Activated CD4-positive, alpha-beta T cell treated with anti-CD3 and anti-CD28 coated beads, Interleukin-2, amount 10 ng/mL, durations not matched to agents 7 days and 5 days (primary cell): ENCODE measurements around the gene ABCC2. TPM values are rescaled to one million over a fixed set of nuclear protein-coding genes. Genes with fewer than 3 reads are reported as not detected.
A peak's percentile ranks its signal among the peaks of the same experiment; 100 is the strongest.
"Not testable (repeated sequence)": the region's sequence is repeated elsewhere in the genome, so short reads cannot be mapped to it uniquely, and the experiment has no call there.

ENCODE experiments used
- CTCF ChIA-PET: fragments of 350-600 bp; sonication (Branson Sonifier 250); formaldehyde crosslinking; loops from one replicate; lab custom pipeline; 2021; ENCODE audit warnings: antibody characterized with exemption; lab: Charles Lee
- POLR2A ChIA-PET: fragments of 350-600 bp; sonication (Branson Sonifier 250); formaldehyde crosslinking; loops from one replicate; lab custom pipeline; 2021; ENCODE audit warnings: antibody characterized with exemption; lab: Charles Lee
- DNase-seq: peaks from one replicate; pipeline ENCODE4 v3.0.0-alpha.2; 2020
- H3K27ac Mint-ChIP-seq: one replicate; pipeline ENCODE4 v1.8.0; 2021; ENCODE audit warnings: mild to moderate bottlenecking, moderate library complexity, mixed read lengths
- H3K27me3 Mint-ChIP-seq: one replicate; pipeline ENCODE4 v1.8.0; 2021; ENCODE audit warnings: mixed read lengths
- H3K36me3 Mint-ChIP-seq: one replicate; pipeline ENCODE4 v1.8.0; 2021; ENCODE audit warnings: low read depth, mixed read lengths
- H3K4me1 Mint-ChIP-seq: one replicate; pipeline ENCODE4 v1.8.0; 2021; ENCODE audit warnings: mixed read lengths
- H3K4me3 Mint-ChIP-seq: one replicate; pipeline ENCODE4 v1.8.0; 2021; ENCODE audit warnings: mild to moderate bottlenecking, moderate library complexity, mixed read lengths
- H3K9me3 Mint-ChIP-seq: one replicate; pipeline ENCODE4 v1.8.0; 2021; ENCODE audit warnings: mixed read lengths
- total RNA-seq, 2 experiments: library from RNA; stranded (reverse); gene quantifications; one replicate each; pipeline ENCODE4 v1.2.3, GENCODE V29; 2021

Gene ABCC2
- total RNA-seq, 2 experiments from 2014 or later = 1.0 to 1.3 TPM

DNA sequence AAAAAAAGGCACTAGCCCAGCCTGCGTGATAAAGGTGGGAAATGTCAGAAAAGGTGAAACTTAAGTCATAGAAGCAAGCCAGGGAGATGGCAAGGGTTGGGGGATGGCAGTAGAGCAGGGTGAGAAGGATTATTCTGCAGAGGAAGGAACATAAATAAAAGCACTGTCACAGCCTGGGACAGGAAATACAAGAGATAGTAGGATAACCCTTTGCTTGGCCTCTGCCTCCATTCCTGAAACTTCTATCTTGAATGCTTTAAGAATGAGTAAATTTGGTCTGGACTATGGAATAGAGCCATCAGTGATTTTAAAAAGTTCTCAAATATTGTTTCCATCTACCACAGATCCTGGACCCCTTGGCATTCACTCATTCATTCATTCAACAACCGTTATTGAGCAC lies 50.0 kb downstream of the ABCC2 start:
- Mint-ChIP-seq H3K36me3 (no peaks in the 10 kb centered on the region), H3K4me3 (no peak overlapping the region), H3K27me3 (peaks cover 2% of the 10 kb centered on the region), H3K9me3 (peaks cover 11% of the 10 kb centered on the region), H3K4me1 (peaks cover 12% of the 10 kb centered on the region), H3K27ac (no peak overlapping the region)
- ChIA-PET CTCF (interaction anchor here (1.5 kb wide), 1 partner anchor 14 kb away, joined by 3 read pairs; no protein-coding TSS in a partner anchor), POLR2A (no interaction called here)
- DNase-seq = no peak

DNA sequence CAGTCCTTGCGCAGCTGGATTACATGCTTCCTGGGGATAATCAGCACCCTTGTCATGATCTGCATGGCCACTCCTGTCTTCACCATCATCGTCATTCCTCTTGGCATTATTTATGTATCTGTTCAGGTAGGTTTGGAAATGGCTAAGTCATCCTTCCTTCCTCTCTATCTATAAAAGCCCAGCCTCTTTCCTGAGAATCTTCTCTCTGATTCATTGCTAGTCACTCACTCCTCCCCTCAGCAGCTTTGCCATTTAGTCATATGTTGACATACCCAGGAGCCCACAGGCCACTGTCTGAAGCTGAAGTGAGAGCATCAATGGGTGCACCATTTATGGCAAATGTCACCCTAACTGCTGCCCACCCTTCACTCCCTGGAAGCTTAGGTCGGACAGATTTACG lies 52.0 kb downstream of the ABCC2 start:
- Mint-ChIP-seq H3K27ac (no peak overlapping the region), H3K9me3 (no peaks in the 10 kb centered on the region), H3K4me3 (no peak overlapping the region), H3K4me1 (no peaks in the 10 kb centered on the region), H3K27me3 (peaks cover 2% of the 10 kb centered on the region), H3K36me3 (no peaks in the 10 kb centered on the region)
- ChIA-PET POLR2A (no interaction called here), CTCF (interaction anchor here (0.7 to 0.9 kb wide), 2 partner anchors 11 to 19 kb away, joined by 3 to 4 read pairs; no protein-coding TSS in a partner anchor)
- no peak for DNase-seq

DNA sequence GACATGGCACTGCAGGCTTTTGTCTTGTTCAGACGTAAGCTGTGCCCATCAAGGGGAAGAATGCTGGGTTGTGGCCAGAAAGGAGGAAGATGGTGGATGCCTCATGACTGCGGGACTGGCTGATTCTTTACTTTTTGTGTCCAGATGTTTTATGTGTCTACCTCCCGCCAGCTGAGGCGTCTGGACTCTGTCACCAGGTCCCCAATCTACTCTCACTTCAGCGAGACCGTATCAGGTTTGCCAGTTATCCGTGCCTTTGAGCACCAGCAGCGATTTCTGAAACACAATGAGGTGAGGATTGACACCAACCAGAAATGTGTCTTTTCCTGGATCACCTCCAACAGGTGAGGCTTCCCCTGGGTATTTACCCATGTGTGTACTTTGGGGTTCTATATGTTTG lies 53.5 kb downstream of the ABCC2 start:
- Mint-ChIP-seq H3K4me3 (no peak overlapping the region), H3K27ac (no peak overlapping the region), H3K36me3 (no peaks in the 10 kb centered on the region), H3K27me3 (no peaks in the 10 kb centered on the region), H3K4me1 (no peaks in the 10 kb centered on the region), H3K9me3 (no peaks in the 10 kb centered on the region)
- POLR2A ChIA-PET = no interaction called here
- CTCF ChIA-PET = interaction anchor here (1.1 to 1.5 kb wide), 2 partner anchors 10 to 424 kb away, joined by 3 to 7 read pairs; no protein-coding TSS in a partner anchor
- no peak for DNase-seq

DNA sequence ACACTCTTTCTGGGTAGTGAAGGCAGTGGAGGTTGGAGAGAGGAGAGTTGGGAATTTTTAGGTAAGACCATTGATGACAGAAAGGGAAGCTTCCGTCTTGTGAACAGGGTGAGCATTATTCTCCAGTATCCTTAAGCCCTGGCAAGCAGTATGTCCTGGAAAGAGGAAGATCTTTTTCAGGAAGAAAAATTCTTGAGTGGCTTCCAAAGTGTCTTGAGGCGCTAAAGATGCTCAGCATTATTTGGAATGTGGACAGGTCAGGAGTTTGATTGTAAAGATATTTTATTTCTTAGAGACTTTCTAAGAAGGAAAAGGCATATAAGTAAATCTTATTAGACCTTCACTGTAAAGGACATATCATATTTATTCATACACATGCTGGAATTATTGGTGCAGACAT lies 54.3 kb downstream of the ABCC2 start:
- Mint-ChIP-seq H3K4me3 (no peak overlapping the region), H3K27ac (no peak overlapping the region), H3K27me3 (no peaks in the 10 kb centered on the region), H3K4me1 (no peaks in the 10 kb centered on the region), H3K36me3 (no peaks in the 10 kb centered on the region), H3K9me3 (no peaks in the 10 kb centered on the region)
- CTCF ChIA-PET = interaction anchor here (1.1 to 1.5 kb wide), 2 partner anchors 9 to 423 kb away, joined by 3 to 7 read pairs; no protein-coding TSS in a partner anchor
- no peak for DNase-seq
- POLR2A ChIA-PET = no interaction called here

DNA sequence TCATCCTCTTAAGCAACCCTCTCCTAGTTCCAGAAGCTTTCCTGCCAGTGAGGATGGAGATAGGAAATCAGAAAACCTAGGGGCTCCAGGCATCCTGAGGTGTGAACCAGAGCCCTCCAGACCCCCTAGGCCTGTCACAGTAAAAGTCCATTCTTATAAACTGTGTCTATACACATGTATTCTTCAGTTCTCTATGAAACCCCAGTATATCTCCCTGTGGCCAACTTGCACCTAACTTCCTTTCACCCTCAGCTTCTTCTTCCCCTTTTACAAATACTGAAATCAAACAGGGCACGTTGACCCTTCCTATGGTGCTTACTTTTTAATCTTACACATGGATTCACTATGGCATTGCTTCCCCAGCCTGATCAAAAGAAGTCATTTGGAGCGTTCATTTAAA lies 58.4 kb downstream of the ABCC2 start:
- CTCF ChIA-PET, H3K4me3 Mint-ChIP-seq, H3K9me3 Mint-ChIP-seq, H3K27ac Mint-ChIP-seq, H3K27me3 Mint-ChIP-seq, POLR2A ChIA-PET, DNase-seq, H3K4me1 Mint-ChIP-seq, H3K36me3 Mint-ChIP-seq: not testable (repeated sequence)

DNA sequence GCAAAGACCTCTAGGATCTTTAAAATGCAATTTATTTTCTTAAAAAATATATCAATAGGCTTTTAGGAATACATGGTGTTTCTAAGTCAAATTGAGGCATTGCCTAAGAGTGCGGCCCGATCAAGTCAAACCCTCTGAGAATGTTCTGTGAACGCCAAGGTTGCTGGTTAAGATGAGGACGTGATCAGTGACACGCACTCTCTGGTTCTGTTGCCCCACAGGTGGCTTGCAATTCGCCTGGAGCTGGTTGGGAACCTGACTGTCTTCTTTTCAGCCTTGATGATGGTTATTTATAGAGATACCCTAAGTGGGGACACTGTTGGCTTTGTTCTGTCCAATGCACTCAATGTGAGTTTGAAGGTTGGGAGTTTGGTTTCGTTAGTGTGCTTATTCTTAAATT lies 59.3 kb downstream of the ABCC2 start:
- H3K27ac Mint-ChIP-seq = no peak overlapping the region
- no peak overlapping the region for H3K4me3 Mint-ChIP-seq
- POLR2A ChIA-PET = no interaction called here
- no peaks in the 10 kb centered on the region for H3K36me3 Mint-ChIP-seq
- H3K27me3 Mint-ChIP-seq = no peaks in the 10 kb centered on the region
- no peaks in the 10 kb centered on the region for H3K9me3 Mint-ChIP-seq
- no peak for DNase-seq
- CTCF ChIA-PET = no interaction called here
- H3K4me1 Mint-ChIP-seq = peaks cover 7% of the 10 kb centered on the region

DNA sequence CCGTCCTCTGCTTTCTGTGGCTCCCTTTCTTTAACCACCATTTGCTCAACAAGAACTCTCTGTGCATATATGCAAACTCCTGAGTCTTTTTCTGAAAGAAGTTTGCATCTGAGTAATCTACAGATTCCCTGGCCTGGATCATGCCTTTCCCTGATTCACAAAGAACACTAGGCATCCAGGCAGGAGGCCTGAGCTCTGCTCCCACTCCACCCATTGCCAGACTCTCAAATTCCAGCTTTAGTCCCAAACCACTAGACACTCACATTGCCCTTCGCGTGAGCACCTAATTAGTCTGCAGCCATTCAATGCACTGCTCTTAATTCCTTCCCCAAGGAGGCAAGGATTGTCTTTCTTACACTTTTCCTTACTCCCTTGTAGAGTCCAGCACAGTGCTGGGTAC lies 60.9 kb downstream of the ABCC2 start:
- peaks cover 7% of the 10 kb centered on the region for H3K4me1 Mint-ChIP-seq
- H3K4me3 Mint-ChIP-seq = no peak overlapping the region
- DNase-seq = no peak
- no peaks in the 10 kb centered on the region for H3K9me3 Mint-ChIP-seq
- H3K36me3 Mint-ChIP-seq = no peaks in the 10 kb centered on the region
- no peaks in the 10 kb centered on the region for H3K27me3 Mint-ChIP-seq
- no peak overlapping the region for H3K27ac Mint-ChIP-seq
- ChIA-PET POLR2A (no interaction called here), CTCF (interaction anchor here (6.0 kb wide), 1 partner anchor 203 kb away, joined by 55 read pairs; no protein-coding TSS in a partner anchor)

DNA sequence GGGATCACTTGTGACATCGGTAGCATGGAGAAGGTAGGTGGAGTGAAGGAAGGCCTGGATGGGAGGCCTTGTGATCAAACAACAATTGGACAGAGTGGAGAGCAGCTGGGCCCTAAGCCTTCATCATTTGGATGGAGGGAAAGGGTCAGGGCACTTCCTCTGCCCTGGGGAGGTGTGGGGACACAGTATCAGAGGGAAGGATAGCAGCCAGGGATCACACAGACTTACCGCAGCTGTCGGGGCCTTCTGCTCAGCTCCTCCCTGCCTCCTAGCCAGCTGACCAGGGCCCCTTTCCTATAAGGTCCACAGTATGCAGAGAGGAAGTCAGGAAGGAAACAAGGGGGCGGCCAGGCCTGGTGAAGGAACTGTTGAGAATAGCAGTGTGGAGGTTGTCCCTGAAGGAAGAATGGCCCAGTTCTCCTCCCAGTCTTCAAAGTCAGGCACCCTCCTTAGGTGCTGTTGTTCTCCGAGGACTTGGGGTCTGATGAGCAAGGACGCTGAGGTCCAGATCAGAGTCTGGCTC lies 62.1 kb downstream of the ABCC2 start:
- ChIA-PET CTCF (interaction anchor here (0.5 to 6.0 kb wide), 5 partner anchors 9 to 202 kb away, joined by 3 to 55 read pairs (median 7); no protein-coding TSS in a partner anchor), POLR2A (no interaction called here)
- Mint-ChIP-seq H3K27me3 (no peaks in the 10 kb centered on the region), H3K4me1 (peaks cover 7% of the 10 kb centered on the region), H3K9me3 (no peaks in the 10 kb centered on the region), H3K36me3 (no peaks in the 10 kb centered on the region), H3K27ac (no peak overlapping the region), H3K4me3 (no peak overlapping the region)
- no peak for DNase-seq

DNA sequence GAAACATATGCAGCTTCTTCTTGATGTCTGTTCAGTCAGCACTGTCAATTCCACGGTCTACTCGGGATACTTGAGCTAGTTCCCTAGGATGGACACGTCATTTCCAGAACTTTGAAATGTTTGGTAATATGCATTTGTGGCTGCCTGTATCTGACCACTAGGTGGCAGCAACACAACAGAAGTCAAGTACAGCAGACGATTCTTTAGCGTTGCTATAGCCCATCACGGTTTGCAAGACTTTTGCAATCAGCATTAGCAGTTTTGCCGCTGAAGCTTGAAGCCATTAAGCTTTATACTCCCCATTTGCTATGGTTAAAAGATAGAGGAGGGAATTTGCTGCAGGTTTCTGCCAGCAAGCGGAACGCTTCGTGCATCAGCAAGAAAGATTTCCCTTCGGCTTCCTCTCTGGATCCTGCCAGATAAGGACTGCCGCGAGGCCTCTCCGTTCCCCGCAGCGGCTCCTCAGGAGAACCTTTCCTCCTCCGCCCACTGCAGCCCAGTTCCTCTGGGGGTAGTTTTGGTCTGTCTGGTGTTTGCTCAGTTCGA lies 63.5 kb downstream of the ABCC2 start:
- Mint-ChIP-seq H3K4me1 (peaks cover 7% of the 10 kb centered on the region), H3K27ac (no peak overlapping the region), H3K4me3 (peak overlapping the region; percentile 4), H3K27me3 (no peaks in the 10 kb centered on the region), H3K36me3 (no peaks in the 10 kb centered on the region), H3K9me3 (no peaks in the 10 kb centered on the region)
- peak; percentile 85 for DNase-seq
- POLR2A ChIA-PET = interaction anchor here (0.7 kb wide), 1 partner anchor 201 kb away, joined by 3 read pairs; no protein-coding TSS in a partner anchor
- CTCF ChIA-PET = interaction anchor here (0.7 to 6.0 kb wide), 20 partner anchors 8 to 311 kb away, joined by 3 to 55 read pairs (median 4); partner anchors contain the start of gene DNMBP

DNA sequence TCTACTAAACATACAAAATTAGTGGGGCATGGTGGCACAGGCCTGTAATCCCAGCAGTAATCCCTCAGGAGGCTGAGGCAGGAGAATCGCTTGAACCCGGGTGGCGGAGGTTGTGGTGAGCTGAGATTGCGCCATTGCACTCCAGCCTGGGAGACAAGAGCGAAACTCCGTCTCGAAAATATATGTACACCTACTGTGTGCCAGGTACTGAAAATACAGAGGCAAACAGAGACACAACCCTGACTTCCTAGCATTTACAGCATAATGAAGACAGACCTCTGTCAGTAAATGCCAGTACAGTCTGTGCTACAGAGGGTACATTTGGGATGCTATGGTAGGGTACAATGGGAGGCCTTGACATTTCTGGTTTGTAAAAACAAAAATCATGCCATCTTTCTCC lies 66.6 kb downstream of the ABCC2 start:
- Mint-ChIP-seq H3K4me1 (peaks cover 7% of the 10 kb centered on the region), H3K27ac (no peak overlapping the region), H3K27me3 (no peaks in the 10 kb centered on the region), H3K4me3 (no peak overlapping the region), H3K9me3 (no peaks in the 10 kb centered on the region), H3K36me3 (no peaks in the 10 kb centered on the region)
- CTCF ChIA-PET = interaction anchor here (1.0 kb wide), 1 partner anchor 160 kb away, joined by 3 read pairs; the partner anchor contains the start of gene DNMBP
- no peak for DNase-seq
- POLR2A ChIA-PET = no interaction called here

DNA sequence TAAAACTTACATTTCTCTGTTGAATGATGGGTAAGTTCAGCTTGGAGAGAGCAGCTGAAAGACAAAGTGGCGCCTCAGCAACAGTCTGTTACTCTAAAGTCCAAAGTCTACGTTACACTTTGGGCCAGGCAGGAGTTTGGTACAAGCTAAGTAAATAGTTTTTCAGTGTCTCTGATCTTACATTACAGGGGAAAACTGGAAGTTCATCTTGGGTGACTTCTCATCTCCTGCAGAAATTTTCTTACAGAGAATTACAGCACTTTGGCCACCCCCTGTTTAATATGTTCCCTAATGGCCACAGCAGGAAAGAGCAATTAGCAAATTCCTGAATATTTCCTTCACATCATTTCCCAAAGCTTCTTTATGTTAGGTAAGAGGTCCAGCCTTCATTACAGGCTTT lies 67.1 kb downstream of the ABCC2 start:
- H3K4me1 Mint-ChIP-seq = peaks cover 7% of the 10 kb centered on the region

DNA sequence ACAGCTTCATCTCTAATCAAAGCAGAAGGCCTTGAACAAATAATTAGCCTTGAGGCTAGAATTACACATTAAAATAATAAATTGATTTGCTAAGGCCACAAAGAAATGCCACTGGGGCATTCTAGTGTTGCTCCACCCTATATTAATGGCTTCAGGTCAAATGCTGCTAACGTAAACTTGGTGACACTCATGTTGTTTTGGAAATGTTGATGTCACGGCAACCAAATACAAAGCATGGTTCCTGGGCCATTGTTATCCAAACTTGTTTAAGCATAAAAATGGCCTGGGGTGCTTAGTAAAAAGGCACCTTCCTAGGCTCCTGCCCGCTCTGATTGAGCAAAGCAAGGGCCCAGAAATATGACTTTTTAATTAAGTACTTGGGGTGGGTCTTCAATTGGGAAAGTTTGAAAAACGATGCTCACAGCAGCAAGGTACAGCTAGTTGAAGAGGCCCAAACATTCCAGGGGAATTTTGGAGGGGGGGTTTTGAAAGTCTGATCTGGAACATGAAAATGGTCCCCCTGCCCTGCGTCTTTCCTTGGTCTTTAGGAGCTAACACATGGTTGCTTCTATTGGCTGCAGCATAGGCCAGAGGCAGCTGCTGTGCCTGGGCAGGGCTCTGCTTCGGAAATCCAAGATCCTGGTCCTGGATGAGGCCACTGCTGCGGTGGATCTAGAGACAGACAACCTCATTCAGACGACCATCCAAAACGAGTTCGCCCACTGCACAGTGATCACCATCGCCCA lies 67.8 kb downstream of the ABCC2 start:
- ChIA-PET CTCF (interaction anchor here (1.2 to 1.5 kb wide), 2 partner anchors 16 to 196 kb away, joined by 3 read pairs; no protein-coding TSS in a partner anchor), POLR2A (no interaction called here)
- Mint-ChIP-seq H3K27ac (no peak overlapping the region), H3K4me3 (no peak overlapping the region), H3K4me1 (peaks cover 7% of the 10 kb centered on the region), H3K9me3 (no peaks in the 10 kb centered on the region), H3K27me3 (no peaks in the 10 kb centered on the region), H3K36me3 (no peaks in the 10 kb centered on the region)
- DNase-seq = no peak

More for the DNA sequence above, 67.1 kb downstream of the ABCC2 start:
- ChIA-PET CTCF (interaction anchor here (1.0 kb wide), 1 partner anchor 160 kb away, joined by 3 read pairs; the partner anchor contains the start of gene DNMBP), POLR2A (no interaction called here)
- no peak overlapping the region for H3K4me3 Mint-ChIP-seq
- no peaks in the 10 kb centered on the region for H3K27me3 Mint-ChIP-seq
- H3K27ac Mint-ChIP-seq = no peak overlapping the region
- H3K9me3 Mint-ChIP-seq = no peaks in the 10 kb centered on the region
- no peaks in the 10 kb centered on the region for H3K36me3 Mint-ChIP-seq
- no peak for DNase-seq
